Stimulated activated CD8-positive, alpha-beta memory T cell treated with anti-CD3 and anti-CD28 coated beads, Interleukin-15, amount 100 ng/mL, for 4 hours (primary cell): ENCODE results near the gene OSGEPL1.
A peak's percentile ranks its signal among the peaks of the same experiment; 100 is the strongest.
"Not testable (repeated sequence)": the region's sequence is repeated elsewhere in the genome, so short reads cannot be mapped to it uniquely, and the experiment has no call there.

Source experiments
- DNase-seq, 2 donors: peaks; one replicate each; pipeline ENCODE4 v3.0.0-alpha.2; 2020; ENCODE audit warnings: low read depth in 2 of 2

Gene OSGEPL1

DNA sequence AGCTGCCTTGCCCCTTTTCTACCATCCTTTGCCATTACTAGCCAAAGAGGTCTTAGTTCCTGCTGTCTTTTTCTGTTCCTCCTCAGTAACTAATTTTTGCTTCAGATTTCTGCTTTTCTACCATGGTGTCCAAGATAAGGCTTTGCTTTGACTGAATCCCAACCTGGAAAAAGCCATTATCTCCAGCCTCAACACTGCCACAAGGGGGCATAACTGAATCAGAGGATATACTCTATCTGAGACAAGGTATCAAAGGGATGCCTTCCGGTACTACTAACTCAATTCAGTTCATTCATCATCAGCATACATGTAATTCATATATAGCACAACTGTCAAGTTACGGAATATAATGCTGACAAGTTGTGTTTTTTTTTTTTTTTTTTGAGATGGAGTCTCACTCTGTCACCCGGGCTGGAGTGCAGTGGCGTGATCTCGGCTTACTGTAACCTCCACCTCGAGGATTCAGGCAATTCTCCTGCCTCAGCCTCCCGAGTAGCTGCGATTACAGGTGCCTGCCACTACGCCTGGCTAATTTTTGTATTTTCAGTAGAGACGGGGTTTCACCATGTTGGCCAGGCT, 11.4 kb downstream of the OSGEPL1 start:
- peak in 1 of 2 donors; percentile 1 for DNase-seq

DNA sequence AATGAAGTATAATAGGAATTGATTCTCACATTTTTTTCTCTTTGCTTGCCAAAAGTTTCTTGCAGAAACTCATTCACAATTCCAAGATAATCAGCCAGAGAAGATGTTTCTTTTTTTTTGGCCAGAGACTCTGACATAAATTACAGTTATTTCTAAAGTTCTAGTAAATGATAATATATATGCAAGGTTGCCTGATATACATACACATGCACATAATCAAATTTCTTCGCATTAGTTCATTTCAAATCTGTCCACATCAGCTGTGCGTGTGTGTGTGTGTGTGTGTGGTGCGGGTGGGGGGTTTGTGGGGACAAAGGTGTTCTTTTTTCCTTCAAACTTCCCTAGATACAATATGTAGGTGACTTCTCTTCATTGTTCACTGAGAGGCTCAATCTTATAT, 33.2 kb downstream of the OSGEPL1 start:
- no peak for DNase-seq

DNA sequence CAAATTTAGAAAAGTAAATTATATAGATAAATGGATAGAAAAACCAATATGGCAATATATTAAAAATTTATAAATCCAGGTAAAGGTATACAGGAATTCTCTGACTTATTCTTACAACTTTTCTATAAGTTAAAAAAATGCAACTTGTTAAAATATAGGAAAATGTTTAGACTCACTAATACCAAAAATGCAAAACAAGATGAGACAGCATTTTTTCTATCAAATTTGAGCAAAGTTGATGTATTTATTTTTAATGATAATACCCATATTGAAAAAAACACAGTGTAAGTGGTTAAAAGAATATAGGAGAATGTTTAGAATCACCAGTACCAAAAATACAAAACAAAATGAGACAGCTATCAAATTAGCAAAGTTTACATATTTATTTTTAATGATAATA, 35.7 kb downstream of the OSGEPL1 start:
- DNase-seq, result no peak

DNA sequence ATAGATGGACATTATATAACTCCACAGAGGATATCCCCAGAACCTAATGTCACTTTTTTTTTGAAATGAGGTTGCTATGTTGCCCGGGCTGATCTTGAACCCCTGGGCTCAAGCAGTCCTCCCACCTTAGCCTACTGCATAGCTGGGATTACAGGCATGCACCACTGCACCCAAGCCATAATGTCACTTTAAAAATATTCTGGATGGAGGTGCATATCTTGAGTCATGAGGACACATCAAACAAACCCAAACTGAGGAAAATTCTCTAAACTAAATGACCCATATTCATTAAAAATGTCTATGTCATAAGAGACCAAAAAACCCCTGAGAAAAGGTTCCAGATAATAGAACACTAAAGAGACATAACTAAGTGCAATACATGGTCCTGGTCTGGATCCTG, 36.3 kb downstream of the OSGEPL1 start:
- no peak for DNase-seq

DNA sequence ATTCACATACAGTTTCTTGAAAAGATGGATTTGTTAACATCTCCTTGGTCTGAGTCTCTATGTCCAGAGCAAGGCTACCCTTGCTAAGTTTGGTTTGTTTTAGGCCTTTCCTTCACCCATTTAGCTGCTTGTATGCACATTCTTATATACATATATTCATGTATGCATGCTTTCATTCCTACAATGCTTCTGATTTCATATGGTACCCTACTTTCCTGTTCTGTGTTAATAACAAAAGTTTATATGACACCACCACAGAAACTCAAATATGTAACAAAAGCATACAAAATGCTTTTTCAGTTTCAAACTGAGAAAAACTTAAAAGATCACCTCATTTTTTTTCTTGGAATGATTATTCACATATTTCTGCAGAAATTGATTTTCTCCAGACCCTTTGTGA, 39.4 kb downstream of the OSGEPL1 start:
- DNase-seq, result no peak

DNA sequence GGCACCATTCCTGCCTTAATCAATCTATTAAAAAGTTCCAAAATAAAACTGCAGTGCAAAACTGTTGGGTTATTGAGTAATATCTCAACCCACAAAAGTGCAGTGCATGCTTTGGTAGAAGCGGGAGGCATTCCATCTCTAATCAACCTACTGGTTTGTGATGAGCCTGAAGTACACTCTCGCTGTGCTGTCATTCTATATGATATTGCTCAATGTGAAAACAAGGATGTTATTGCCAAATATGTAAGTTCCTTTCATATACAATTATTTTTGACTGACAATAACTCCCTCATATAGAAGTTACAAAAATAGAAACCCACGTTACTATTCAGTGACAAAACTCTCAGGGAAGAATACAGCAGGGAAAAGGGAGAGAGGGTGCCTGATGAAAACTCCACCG, 43.0 kb downstream of the OSGEPL1 start:
- DNase-seq, result no peak

DNA sequence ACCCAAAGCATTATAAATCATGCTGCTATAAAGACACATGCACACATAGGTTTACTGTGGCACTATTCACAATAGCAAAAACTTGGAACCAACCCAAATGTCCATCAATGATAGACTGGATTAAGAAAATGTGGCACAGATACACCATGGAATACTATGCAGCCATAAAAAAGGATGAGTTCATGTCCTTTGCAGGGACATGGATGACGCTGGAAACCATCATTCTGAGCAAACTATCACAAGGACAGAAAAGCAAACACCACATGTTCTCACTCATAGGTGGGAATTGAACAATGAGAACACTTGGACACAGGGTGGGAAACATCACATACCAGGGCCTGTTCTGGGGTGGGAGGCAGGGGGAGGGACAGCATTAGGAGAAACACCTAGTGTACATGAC, 45.0 kb downstream of the OSGEPL1 start:
- DNase-seq, result not testable (repeated sequence)

DNA sequence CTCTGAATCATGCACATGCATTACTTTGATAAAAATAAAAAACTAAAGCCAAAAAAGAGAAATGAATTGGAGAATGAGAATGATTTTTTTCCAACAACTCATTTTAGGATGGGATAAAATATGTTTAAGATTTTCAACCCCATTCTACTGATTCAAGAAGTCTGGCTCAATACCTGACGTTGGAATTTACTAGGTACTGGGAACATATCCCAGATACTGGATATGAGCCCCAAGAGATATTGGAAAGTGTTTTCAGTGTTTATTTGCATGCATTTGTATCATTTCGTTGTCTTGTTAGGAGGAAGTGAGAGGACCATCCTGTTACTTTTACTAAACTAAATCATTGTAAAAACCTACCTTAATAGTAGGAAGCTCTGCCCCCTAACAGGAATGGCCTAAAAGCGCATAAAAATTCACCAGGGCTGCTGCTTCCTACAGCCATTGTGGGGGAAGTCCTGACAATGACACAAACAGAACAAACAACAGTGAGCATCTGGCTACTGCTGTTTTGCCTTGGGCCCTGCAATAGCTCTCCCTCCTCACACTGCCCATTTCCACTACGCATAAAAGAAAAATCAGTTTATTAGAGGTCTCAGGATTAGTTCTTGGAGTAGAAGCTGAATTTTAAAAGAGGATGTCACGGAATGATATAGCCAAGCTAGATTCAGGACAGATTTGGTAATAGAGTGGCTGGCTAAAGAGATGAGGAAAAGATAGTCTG, 52.9 kb downstream of the OSGEPL1 start:
- DNase-seq, result no peak

DNA sequence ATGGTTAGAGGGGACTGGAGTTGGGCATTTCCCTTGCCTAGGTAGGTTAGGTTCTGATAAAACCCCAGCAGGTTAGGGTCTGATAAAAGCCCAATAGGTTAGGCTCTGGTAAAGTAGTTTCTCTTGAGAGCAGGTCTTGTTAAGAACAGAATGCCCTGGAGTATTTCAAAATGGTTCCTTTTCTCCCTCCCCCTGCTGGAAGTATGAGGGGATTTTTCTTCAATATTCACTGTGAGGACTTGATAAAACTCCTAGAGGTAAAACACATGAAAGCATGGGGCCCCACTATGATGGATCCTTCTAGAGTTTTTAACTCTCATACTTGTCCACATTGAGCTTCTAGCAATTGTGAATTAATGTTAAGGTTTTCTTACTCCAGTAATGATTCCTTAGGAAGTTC, 60.5 kb downstream of the OSGEPL1 start:
- DNase-seq, result no peak

DNA sequence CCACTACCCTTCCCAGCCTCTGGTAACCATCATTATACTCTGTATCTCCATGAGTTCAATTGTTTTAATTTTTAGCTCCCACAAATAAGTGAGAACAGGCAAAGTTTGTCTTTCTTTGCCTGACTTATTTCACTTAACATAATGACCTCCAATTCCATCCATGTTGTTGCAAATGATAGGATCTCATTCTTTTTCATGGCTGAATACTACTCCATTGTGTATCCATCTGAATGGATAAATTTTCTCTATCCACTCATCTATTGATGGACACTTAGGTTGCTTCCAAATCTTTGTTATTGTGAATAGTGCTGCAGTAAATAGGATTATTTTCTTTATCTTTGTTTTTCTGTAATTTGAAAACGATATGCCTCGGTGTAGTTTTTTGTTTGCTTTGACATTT, 61.9 kb downstream of the OSGEPL1 start:
- DNase-seq, result no peak

DNA sequence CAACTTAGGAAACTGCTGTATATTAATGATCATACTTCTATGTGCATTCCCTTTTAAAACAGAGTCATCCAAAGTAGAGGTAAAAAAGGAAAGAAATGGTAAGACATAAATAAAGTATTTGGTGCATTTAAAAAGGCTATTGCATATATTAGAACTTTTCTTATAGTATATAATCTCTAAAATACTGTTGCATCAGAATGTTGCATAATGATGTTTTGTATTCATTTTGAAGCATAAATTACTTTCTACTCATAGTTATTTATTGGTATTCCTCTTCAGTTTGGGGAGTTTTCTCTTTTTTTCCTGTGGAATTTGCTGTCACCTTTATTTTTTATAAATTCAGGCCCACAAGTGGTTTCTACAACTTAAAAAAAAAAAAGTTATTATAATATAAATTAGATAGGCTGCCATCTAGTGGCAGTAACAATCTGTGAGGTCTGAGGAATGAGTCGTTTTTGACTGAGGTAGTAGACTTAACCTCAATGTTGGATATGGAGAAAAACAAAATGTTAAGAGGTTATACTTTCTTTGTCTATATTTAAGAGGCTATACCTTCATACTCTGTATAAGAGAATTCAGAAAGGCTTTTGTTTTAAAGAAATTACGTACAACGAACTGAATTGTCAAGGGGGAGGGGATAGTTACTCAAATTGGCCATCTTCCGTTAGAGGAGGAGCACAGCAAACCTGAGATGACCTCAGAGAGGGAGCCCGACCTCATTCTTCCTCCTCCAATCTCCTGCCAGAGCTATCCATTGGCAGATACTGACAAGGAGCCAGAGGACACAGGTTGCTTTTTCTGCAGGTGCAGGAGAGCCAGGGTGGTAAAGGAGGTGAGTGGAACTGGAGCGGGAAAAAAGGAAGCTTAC, 64.3 kb downstream of the OSGEPL1 start:
- DNase-seq, result peak in 1 of 2 donors; percentile 10
